ENCODE measurements around the gene ADRA2B. TPM values are rescaled to one million over a fixed set of nuclear protein-coding genes. Genes with fewer than 3 reads are reported as not detected.
"Not testable (repeated sequence)": the region's sequence is repeated elsewhere in the genome, so short reads cannot be mapped to it uniquely, and the experiment has no call there.

ADRA2B gene
- total RNA-seq, 2 donors from 2014 or later, result 0.47 to 1.4 TPM

- TF ChIP-seq CTCF (IDR thresholded peaks at IDR 0.05), result no peak
- Histone ChIP-seq H3K27ac (no peak overlapping the region), H3K4me1 (peaks cover 0 to 46% of the 10 kb centered on the region in 2 donors), H3K9me3 (no peaks in the 10 kb centered on the region), H3K27me3 (no peaks in the 10 kb centered on the region), H3K36me3 (no peaks in the 10 kb centered on the region), H3K4me3 (no peak overlapping the region)
- no peak for DNase-seq (ENCODE audit: low spot score)
Observed at GRCh38 chr2:96143231-96143847, 27.0 kb upstream of the ADRA2B start.

- Histone ChIP-seq H3K4me3 (no peak overlapping the region), H3K4me1 (peaks cover 0 to 37% of the 10 kb centered on the region in 2 donors), H3K9me3 (no peaks in the 10 kb centered on the region), H3K27me3 (no peaks in the 10 kb centered on the region), H3K27ac (no peak overlapping the region), H3K36me3 (no peaks in the 10 kb centered on the region)
- DNase-seq (ENCODE audit: low spot score), result no peak
- no peak for TF ChIP-seq CTCF (IDR thresholded peaks at IDR 0.05)
Observed at GRCh38 chr2:96142217-96143113, 26.1 kb upstream of the ADRA2B start.

GRCh38 chr2:96141624-96141967, 25.2 kb upstream of the ADRA2B start:
- H3K36me3 ChIP-seq; DNase-seq (ENCODE audit: low spot score): not testable (repeated sequence)

GRCh38 chr2:96140941-96141623, 24.7 kb upstream of the ADRA2B start:
- Histone ChIP-seq H3K9me3 (no peaks in the 10 kb centered on the region), H3K36me3 (no peaks in the 10 kb centered on the region), H3K4me1 (peaks cover 0 to 23% of the 10 kb centered on the region in 2 donors), H3K27ac (no peak overlapping the region), H3K27me3 (no peaks in the 10 kb centered on the region), H3K4me3 (no peak overlapping the region)
- no peak for TF ChIP-seq CTCF (IDR thresholded peaks at IDR 0.05)
- no peak for DNase-seq (ENCODE audit: low spot score)

More at GRCh38 chr2:96141624-96141967, 25.2 kb upstream of the ADRA2B start:
- not testable (repeated sequence) for H3K27me3 ChIP-seq, H3K27ac ChIP-seq, H3K4me3 ChIP-seq, H3K9me3 ChIP-seq
- H3K4me1 ChIP-seq, result peaks cover 0 to 28% of the 10 kb centered on the region in 2 donors

- Histone ChIP-seq H3K4me3 (no peak overlapping the region), H3K36me3 (no peaks in the 10 kb centered on the region), H3K27me3 (no peaks in the 10 kb centered on the region), H3K27ac (no peak overlapping the region), H3K4me1 (peaks cover 0 to 6% of the 10 kb centered on the region in 2 donors), H3K9me3 (no peaks in the 10 kb centered on the region)
- DNase-seq (ENCODE audit: low spot score), result no peak
- TF ChIP-seq CTCF (IDR thresholded peaks at IDR 0.05), result no peak
Observed at GRCh38 chr2:96139181-96139758, 22.9 kb upstream of the ADRA2B start.
